HG03439 (cell line): ENCODE measurements around the gene PPP4R3A.
"Not testable (repeated sequence)": the region's sequence is repeated elsewhere in the genome, so short reads cannot be mapped to it uniquely, and the experiment has no call there.

Experiments
- ATAC-seq: cut with Tn5 transposase; IDR thresholded peaks from one replicate; pipeline ENCODE4 v1.9.1; 2021; ENCODE audit warnings: mild to moderate bottlenecking, moderate library complexity; ENCODE audit not compliant: unreplicated experiment

The PPP4R3A gene

DNA sequence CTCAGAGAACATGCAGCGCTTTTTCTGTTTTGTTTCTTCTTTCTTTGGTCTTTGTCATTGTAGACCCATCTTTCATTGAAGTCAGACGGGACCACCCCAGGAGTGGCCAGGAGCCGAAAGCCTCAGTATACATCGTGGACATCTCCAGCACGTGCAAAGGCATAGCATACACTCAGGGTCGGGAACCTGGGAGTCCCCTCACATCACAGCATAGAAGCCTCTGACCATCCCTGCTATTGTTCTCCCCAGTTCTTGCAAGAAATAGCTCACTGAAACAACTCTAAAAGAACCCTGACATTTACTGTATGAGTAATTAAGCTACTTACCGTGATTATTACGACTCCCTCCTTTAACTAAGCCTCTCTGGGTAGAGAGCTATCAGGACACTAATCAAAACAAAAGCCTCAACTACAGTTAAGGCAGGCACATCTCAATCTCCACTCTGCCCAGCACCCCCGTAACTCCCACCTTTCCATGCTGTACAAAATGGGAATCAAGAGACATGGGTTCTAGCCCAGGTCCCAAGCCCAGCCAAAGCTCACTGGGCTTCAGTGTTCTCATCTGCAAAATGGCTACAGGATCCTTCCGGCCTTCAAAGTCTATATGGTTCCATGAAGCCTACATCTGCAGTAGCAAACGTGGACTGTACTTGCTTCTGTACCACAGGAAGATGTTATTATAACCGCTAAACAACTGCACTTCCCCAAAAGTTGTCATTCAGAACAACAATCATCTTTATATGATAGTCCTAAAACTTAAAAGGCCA is 99.2 kb downstream of the PPP4R3A start:
- peak; percentile 47 for ATAC-seq

DNA sequence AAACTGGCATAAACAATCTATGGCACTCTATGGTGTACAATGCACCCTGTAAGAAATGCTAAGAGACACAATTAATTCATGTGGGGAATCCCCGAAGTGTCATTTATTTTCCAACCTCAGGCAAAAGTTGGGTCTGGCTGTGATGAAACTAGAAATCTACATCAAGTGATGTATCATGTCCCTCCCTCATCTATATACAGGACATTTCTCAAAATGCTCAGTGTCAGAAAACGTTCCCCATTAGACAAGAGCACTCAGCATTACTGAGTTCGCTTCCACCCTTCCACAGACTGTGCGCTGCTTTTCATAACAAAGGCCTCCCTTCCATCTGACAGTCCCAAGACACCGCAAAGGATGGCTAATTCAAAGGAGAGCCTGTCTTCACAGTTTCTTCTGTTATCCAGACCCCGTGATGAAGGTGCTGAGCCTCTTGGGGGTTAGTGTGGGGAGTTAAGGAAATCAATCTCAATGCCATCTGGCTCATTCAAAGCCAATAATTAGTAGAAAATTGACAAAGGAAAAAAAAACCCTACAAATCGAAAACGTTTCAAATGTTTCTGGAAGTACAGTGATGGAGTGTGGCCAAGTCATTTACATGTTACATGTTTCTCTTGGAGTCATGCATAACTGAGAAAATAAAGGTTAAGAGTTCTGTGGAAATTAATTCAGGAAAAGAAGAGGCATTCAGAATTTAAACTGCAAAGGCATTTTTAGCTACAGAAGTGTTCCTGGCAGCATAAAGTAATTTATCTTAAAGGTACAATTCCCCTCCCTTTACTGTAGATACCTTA is 100.0 kb downstream of the PPP4R3A start:
- no peak for ATAC-seq

- not testable (repeated sequence) for ATAC-seq
Measured at GRCh38 chr14:91409240-91409639, 100.9 kb downstream of the PPP4R3A start.
